GM19452 (cell line): ENCODE data around the gene SERPINA6.
"Not testable (repeated sequence)": the region's sequence is repeated elsewhere in the genome, so short reads cannot be mapped to it uniquely, and the experiment has no call there.

ENCODE experiments used
- ATAC-seq: cut with Tn5 transposase; IDR thresholded peaks from one replicate; pipeline ENCODE4 v1.9.1; 2021; ENCODE audit not compliant: unreplicated experiment

SERPINA6 gene

GRCh38 chr14:94322648-94323570, at the start of gene SERPINA6:
SERPINA6 (minus strand) TSS chr14:94323336; CDS start chr14:94314648, 8,688 bp downstream.
- no peak for ATAC-seq

GRCh38 chr14:94372021-94372605, 49.0 kb upstream of the SERPINA6 start:
- no peak for ATAC-seq

DNA sequence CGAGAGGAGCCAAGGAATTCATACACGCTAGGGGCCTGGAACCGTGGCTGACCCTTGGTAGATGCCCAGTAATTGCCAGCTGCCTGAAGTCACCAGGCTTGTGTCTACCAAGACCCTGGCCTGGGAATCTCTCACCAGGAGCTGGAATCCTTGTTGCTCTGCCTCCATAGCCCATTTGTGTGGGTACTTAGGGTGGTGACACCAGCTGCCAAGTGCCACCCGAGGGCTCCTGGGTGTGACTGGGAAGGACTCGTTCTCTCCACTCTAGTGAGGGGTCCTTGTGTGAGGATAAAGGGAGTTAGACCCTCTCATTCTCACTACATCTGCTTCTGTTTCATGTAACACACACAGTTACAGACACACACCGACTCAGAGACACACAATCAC, 47.4 kb upstream of the SERPINA6 start:
- ATAC-seq, result no peak

DNA sequence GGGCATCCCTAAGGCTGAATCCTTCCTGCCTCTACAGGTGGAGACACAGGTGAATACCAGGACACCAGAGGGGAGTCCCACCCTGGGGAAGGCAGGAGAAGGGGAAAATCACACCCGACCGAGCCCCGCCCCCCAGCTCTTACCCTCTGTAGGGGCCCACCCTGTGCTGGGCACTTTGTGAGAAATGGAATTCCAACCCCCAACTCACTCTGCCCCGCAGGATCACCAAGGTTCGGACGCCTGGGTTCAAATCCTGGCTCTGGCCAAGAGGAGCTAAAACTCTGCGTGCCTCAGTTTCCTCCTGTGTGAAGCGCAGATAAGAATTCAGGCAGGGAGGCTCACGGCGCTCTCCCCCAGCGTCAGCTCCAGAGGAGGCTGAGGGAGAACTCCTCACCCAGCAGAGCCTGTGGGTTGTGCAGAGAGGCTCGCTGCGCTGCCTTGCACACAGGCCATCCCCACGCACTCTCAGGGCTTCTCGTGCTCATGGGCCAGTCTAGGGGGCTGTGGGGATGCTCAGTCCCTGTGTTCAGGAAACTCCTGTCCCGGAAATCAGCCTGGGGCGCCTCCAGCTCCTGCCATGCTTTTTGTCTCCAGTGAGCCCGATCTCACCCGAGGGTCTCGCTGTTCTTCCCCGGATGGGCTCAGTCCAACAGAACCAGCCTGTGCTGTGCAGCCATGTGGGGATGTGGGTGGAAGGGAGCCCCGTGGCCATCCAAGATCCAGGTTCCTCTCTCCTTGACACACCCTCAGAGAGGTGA, 46.8 kb upstream of the SERPINA6 start:
- not testable (repeated sequence) for ATAC-seq

GRCh38 chr14:94368956-94369355, 45.8 kb upstream of the SERPINA6 start:
- no peak for ATAC-seq

GRCh38 chr14:94368243-94368590, 45.1 kb upstream of the SERPINA6 start:
- no peak for ATAC-seq

GRCh38 chr14:94367347-94368242, 44.5 kb upstream of the SERPINA6 start:
- ATAC-seq, result no peak

GRCh38 chr14:94366146-94366915, 43.2 kb upstream of the SERPINA6 start, which contains the start of gene SERPINA2:
SERPINA2 (minus strand) TSS chr14:94366698.
- no peak for ATAC-seq

DNA sequence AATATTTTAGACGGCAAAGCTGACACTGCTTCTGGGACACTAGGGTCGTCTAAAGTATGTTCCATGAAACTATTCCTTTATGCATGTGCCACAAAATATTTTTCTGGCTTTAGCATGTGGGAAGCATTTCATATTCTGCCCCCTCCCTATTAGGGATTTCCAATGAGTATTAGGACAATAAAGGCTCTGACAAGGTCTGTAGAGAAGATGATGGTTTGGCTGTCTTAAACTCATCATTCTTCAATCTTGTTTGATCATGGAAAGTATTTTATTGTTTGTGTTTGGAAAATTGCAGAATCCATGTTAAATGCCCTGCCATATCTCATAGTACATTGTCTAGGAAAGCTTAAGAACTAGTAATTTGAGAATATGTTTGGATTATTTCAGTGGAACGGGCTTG, 42.5 kb upstream of the SERPINA6 start:
- ATAC-seq, result no peak

- ATAC-seq, result no peak
Measured at GRCh38 chr14:94364964-94365363, 41.8 kb upstream of the SERPINA6 start.

DNA sequence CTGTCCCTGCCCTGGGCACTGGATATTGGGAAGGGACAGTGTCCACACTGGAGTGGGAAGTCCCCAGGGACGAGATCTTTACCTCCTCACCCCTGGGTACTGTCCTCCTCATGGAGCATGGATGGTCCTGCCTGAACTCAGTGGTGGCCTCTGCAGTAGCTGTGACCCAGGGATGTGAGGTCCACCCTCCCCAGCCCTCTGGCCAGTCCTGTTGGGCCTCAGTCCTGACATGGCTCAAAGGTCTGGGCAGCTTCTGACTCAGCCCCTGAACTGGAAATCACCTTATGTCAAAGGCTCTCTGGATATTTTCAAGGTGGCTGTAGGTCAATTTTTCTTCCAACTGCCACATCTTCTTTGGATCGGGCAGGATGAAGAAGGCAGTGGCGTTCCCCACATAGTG, 40.9 kb upstream of the SERPINA6 start:
- no peak for ATAC-seq

GRCh38 chr14:94363151-94363624, 40.1 kb upstream of the SERPINA6 start:
- ATAC-seq, result no peak

GRCh38 chr14:94362614-94363133, 39.5 kb upstream of the SERPINA6 start:
- no peak for ATAC-seq

- ATAC-seq, result no peak
Measured at GRCh38 chr14:94361682-94362081, 38.5 kb upstream of the SERPINA6 start.

- ATAC-seq, result no peak
Measured at GRCh38 chr14:94360945-94361565, 37.9 kb upstream of the SERPINA6 start.

DNA sequence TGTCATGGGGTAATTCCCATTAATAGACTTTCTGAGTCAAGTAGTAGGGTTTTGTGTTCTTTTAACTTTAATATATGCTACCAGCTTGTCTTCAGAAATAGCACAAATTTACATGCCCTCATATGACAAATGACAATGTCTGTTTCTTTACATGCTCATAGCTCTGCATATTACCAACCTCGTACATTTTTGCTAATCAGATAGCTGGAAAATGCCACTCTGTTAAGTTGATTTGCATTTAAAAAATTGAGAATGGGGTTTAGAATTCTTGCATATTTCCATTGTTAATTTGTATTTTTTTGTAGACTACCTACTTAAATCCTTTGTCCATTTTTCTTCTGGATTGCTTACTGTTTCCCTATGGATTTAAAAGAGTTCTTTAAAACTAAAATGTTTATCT, 34.0 kb upstream of the SERPINA6 start:
- no peak for ATAC-seq

DNA sequence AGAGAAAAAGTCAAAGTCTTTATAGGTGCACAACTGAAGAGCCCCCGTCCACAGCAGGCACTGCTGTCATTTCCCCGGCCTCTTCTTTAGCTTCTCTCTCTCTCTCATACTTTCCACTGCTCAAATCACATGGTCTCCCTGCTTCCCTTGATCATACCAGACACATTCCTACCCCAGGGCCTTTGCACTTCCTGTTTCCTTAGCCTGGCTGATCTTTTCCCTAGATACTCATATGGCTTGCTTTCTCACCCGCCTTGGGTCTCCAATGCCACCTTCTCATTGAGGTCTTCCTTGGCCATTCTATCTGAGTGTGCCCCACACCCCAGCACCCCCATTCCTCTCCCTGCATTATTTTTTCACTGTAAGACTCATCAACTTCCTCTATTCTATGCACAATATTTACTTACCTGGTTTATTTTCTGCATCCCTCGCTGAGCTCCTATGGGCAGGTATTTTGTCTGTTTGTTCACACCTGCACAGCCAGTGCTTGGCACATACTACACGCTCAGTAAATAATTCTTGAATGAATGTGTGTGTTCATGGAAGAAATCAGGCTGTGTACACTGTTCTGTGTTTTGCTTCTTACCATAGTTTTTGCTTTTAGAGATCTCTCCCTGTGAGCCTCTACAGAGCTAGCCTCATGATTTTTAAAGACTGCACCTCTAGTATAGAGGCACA, 33.4 kb upstream of the SERPINA6 start:
- no peak for ATAC-seq

DNA sequence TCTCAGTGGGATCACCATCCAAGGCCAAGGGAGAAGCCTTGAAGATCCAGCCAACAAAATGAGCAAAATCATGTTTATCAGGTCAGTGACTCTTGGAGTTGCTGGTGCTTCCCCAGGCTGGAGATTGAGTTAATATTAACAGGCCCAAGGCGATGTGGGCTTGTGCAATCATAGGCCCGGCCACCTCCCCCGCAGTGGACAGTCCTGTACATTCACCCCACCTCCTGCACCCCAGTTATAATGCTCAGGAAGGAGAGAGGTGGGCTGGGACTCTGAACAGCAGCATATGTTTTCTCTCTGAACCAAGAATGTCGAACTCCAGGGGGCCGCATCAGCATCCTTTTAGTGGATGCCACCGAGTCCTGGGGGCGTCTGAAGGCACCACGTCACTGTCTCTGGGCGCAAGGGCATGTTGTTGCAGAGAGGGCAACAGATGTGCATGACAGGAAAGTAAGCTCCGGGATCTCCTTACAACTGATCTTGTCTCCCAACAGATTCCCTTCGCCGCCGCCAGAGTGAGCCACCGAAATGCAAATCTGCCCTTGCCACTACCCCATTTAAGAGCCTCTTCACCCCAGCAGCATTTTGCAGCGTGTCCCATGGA, 32.2 kb upstream of the SERPINA6 start:
- no peak for ATAC-seq
